ENCODE measurements around the gene NUP88. TPM values are rescaled to one million over a fixed set of nuclear protein-coding genes. Genes with fewer than 3 reads are reported as not detected.

Gene NUP88
- total and polyA plus RNA-seq, 4 donors = 39.6 to 124 (median 57.4) TPM

GRCh38 chr17:5361426-5361825 lies 58.0 kb downstream of the NUP88 start:
- Histone ChIP-seq H3K4me1 (ENCODE audit: control insufficient read depth in 4 of 4, insufficient read depth in 4 of 4, low read length in 3 of 4) (peaks cover 0 to 5% (median 2%) of the 10 kb centered on the region in 4 donors), H3K4me3 (ENCODE audit: low read depth in 1 of 3, low read length in 3 of 3) (no peak overlapping the region), H3K9ac (ENCODE audit: low read depth in 1 of 2, low read length in 2 of 2) (no peak overlapping the region), H3K36me3 (ENCODE audit: control insufficient read depth in 4 of 4, insufficient read depth in 3 of 4, low read depth in 1 of 4, low read length in 3 of 4) (peaks cover 7 to 46% (median 25%) of the 10 kb centered on the region in 4 donors), H3K27me3 (ENCODE audit: control insufficient read depth in 4 of 4, insufficient read depth in 4 of 4, low read length in 3 of 4) (no peaks in the 10 kb centered on the region), H3K27ac (ENCODE audit: low read depth in 1 of 2, low read length in 2 of 2) (no peak overlapping the region), H3K9me3 (ENCODE audit: control insufficient read depth in 4 of 4, low read length in 3 of 4) (no peaks in the 10 kb centered on the region)
- DNase-seq (ENCODE audit: low spot score) = no peak
- TF ChIP-seq TAF1 (conservative IDR thresholded peaks at IDR 0.05) (no peak), MAX (IDR thresholded peaks at IDR 0.05) (no peak), RAD21 (IDR thresholded peaks at IDR 0.05) (no peak), HNF4G (IDR thresholded peaks at IDR 0.05) (no peak), JUND (IDR thresholded peaks at IDR 0.05) (no peak), HNF4A (conservative IDR thresholded peaks at IDR 0.05) (no peak), ATF3 (IDR thresholded peaks at IDR 0.05) (no peak), FOXA2 (IDR thresholded peaks at IDR 0.05) (no peak), EGR1 (IDR thresholded peaks at IDR 0.05; ENCODE audit: low read depth in 2 of 2) (no peak)
- TF ChIP-seq, protein P1, sequence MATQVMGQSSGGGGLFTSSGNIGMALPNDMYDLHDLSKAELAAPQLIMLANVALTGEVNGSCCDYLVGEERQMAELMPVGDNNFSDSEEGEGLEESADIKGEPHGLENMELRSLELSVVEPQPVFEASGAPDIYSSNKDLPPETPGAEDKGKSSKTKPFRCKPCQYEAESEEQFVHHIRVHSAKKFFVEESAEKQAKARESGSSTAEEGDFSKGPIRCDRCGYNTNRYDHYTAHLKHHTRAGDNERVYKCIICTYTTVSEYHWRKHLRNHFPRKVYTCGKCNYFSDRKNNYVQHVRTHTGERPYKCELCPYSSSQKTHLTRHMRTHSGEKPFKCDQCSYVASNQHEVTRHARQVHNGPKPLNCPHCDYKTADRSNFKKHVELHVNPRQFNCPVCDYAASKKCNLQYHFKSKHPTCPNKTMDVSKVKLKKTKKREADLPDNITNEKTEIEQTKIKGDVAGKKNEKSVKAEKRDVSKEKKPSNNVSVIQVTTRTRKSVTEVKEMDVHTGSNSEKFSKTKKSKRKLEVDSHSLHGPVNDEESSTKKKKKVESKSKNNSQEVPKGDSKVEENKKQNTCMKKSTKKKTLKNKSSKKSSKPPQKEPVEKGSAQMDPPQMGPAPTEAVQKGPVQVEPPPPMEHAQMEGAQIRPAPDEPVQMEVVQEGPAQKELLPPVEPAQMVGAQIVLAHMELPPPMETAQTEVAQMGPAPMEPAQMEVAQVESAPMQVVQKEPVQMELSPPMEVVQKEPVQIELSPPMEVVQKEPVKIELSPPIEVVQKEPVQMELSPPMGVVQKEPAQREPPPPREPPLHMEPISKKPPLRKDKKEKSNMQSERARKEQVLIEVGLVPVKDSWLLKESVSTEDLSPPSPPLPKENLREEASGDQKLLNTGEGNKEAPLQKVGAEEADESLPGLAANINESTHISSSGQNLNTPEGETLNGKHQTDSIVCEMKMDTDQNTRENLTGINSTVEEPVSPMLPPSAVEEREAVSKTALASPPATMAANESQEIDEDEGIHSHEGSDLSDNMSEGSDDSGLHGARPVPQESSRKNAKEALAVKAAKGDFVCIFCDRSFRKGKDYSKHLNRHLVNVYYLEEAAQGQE (IDR thresholded peaks at IDR 0.05) = no peak
- WGBS = 86% methylated on average over 9 of the region's 9 CpGs

- Histone ChIP-seq H3K4me1 (ENCODE audit: control insufficient read depth in 4 of 4, insufficient read depth in 4 of 4, low read length in 3 of 4) (no peaks in the 10 kb centered on the region), H3K27ac (ENCODE audit: low read depth in 1 of 2, low read length in 2 of 2) (no peak overlapping the region), H3K27me3 (ENCODE audit: control insufficient read depth in 4 of 4, insufficient read depth in 4 of 4, low read length in 3 of 4) (no peaks in the 10 kb centered on the region), H3K4me3 (ENCODE audit: low read depth in 1 of 3, low read length in 3 of 3) (no peak overlapping the region), H3K9me3 (ENCODE audit: control insufficient read depth in 4 of 4, low read length in 3 of 4) (no peaks in the 10 kb centered on the region), H3K36me3 (ENCODE audit: control insufficient read depth in 4 of 4, insufficient read depth in 3 of 4, low read depth in 1 of 4, low read length in 3 of 4) (peaks cover 7 to 53% (median 33%) of the 10 kb centered on the region in 4 donors), H3K9ac (ENCODE audit: low read depth in 1 of 2, low read length in 2 of 2) (no peak overlapping the region)
- TF ChIP-seq FOXA1 (IDR thresholded peaks at IDR 0.05) = no peak
- no peak for TF ChIP-seq HNF4G (IDR thresholded peaks at IDR 0.05)
- no peak for TF ChIP-seq GABPA (IDR thresholded peaks at IDR 0.05 in 1 of 2, conservative IDR thresholded peaks at IDR 0.05 in 1 of 2)
- no peak for TF ChIP-seq TAF1 (conservative IDR thresholded peaks at IDR 0.05)
- TF ChIP-seq SP1 (IDR thresholded peaks at IDR 0.05) = no peak
- TF ChIP-seq FOXA2 (IDR thresholded peaks at IDR 0.05) = no peak
- TF ChIP-seq, protein P2, sequence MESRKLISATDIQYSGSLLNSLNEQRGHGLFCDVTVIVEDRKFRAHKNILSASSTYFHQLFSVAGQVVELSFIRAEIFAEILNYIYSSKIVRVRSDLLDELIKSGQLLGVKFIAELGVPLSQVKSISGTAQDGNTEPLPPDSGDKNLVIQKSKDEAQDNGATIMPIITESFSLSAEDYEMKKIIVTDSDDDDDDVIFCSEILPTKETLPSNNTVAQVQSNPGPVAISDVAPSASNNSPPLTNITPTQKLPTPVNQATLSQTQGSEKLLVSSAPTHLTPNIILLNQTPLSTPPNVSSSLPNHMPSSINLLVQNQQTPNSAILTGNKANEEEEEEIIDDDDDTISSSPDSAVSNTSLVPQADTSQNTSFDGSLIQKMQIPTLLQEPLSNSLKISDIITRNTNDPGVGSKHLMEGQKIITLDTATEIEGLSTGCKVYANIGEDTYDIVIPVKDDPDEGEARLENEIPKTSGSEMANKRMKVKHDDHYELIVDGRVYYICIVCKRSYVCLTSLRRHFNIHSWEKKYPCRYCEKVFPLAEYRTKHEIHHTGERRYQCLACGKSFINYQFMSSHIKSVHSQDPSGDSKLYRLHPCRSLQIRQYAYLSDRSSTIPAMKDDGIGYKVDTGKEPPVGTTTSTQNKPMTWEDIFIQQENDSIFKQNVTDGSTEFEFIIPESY (IDR thresholded peaks at IDR 0.05) = no peak
- no peak for DNase-seq (ENCODE audit: low spot score)
- WGBS = 92% methylated on average over 3 of the region's 3 CpGs
Measured at GRCh38 chr17:5355421-5356129, 63.9 kb downstream of the NUP88 start.

All from liver (tissue), 9 donors.